Right ventricle myocardium superior (tissue), 1 donor: ENCODE measurements around the gene ZNF90. TPM values are rescaled to one million over a fixed set of nuclear protein-coding genes. Genes with fewer than 3 reads are reported as not detected.
A peak's percentile ranks its signal among the peaks of the same experiment; 100 is the strongest.
"Not testable (repeated sequence)": the region's sequence is repeated elsewhere in the genome, so short reads cannot be mapped to it uniquely, and the experiment has no call there.

Experiments
- ATAC-seq: fragments of 200-7000 bp; cut with Tn5 transposase; one replicate; pipeline ENCODE4 v1.9.1; 2020; ENCODE audit warnings: mild to moderate bottlenecking; ENCODE audit not compliant: poor library complexity
- DNase-seq: peaks from one replicate; pipeline ENCODE4 v3.0.0-alpha.2; 2020
- intact Hi-C: fragments of 100-400 bp; cut with DNase I; formaldehyde crosslinking; loops from one replicate; pipeline ENCODE4 v1.11.2; 2022
- total RNA-seq: library from RNA; stranded (reverse); fragmentation: NEBNext Ultra II Directional; extraction: Animal tissue kit (Norgen Biotek cat#: 25700); gene quantifications from one replicate; pipeline ENCODE4 v1.2.1, GENCODE V29; 2021
- donor health status: DM: no; HTN: yes; CAD: no; lungs with severe emphysema.

Gene ZNF90
- total RNA-seq, 1 donor from 2014 or later, result 1.00 TPM

- ATAC-seq, intact Hi-C loops, DNase-seq: not testable (repeated sequence)
Observed at GRCh38 chr19:20082232-20082833, 4.5 kb downstream of the ZNF90 start.

DNA sequence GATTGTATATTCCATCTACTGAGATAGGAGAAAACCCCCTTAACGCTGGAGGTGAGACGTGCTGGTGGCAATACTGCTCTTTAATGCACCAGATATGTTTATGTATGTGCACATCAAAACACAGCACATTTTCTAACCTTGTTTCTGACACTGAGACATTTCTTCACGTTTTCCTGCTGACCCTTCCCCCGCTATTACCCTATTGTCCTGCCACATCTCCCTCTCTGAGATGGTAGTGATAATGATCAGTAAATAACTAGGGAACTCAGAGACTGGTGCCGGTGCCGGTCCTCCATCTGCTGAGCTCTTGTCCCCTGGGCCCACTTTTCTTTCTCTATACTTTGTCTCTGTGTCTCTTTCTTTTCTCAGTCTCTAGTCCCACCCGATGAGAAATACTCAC lies 5.1 kb downstream of the ZNF90 start:
- DNase-seq, intact Hi-C loops, ATAC-seq: not testable (repeated sequence)

DNA sequence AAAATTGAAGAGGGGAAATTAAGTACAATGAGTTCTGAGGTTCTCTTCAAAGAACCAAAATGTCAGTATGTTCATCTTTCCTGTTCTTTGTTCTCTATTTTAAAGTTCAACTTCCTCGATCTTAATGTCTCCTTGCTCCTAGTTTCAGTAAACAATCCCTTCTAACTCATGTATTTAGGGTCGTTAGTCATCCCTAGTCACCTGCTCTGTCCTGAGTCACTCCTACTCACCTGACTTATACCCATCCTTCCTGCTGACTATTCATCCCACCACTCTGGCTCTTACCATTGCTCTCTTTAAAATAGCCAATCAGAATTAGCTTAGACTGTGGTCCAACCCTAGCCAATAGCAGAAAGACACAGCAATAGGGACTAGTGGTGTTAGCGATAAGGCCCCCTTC lies 24.3 kb downstream of the ZNF90 start:
- no peak for ATAC-seq
- intact Hi-C loops, result no loop called here
- DNase-seq, result no peak

- ATAC-seq, result no peak
Observed at GRCh38 chr19:20103091-20103740, 25.4 kb downstream of the ZNF90 start.

DNA sequence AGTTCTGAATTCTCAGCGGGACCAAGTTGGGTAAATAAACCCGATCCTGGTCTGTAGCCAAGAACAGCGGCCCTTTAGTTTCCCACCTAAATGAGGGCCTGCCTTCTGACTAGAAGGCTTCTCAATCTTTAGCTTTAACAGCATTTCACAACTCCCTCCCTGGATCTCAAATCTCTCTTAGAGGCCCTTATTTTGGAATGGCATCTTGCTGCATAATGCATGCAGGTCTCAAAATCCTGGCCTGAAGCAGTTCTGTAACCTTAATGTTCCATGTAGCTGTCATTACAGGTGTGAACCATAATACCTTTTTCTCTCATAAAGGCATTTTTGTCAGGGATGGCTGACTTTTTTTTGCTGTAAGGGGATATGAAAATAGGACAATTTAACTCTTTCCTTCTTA lies 29.5 kb downstream of the ZNF90 start:
- no peak for DNase-seq
- no peak for ATAC-seq
- intact Hi-C loops, result no loop called here

More at GRCh38 chr19:20103091-20103740, 25.4 kb downstream of the ZNF90 start:
- intact Hi-C loops, result no loop called here
- DNase-seq, result no peak

- intact Hi-C loops, DNase-seq, ATAC-seq: not testable (repeated sequence)
Observed at GRCh38 chr19:20118064-20118839, 40.5 kb downstream of the ZNF90 start.

DNA sequence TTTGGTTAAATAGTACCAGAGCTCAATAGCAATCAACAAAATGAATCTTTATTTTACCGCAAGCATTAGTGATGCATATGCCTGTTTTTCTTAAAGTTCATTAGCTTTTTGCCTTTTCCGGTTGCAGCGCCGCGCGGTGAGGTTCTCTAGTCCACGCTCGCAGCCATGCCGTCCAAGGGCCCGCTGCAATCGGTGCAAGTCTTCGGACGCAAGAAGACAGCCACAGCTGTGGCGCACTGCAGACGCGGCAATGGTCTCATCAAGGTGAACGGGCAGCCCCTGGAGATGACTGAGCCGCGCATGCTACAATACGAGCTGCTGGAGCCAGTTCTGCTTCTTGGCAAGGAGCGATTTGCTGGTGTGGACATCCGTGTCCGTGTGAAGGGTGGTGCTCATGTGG lies 47.1 kb downstream of the ZNF90 start:
- DNase-seq (no peak), ATAC-seq (no peak)
- intact Hi-C loops, result no loop called here

GRCh38 chr19:20132933-20133332 lies 55.1 kb downstream of the ZNF90 start:
- intact Hi-C loops, ATAC-seq, DNase-seq: not testable (repeated sequence)

- intact Hi-C loops, DNase-seq, ATAC-seq: not testable (repeated sequence)
Observed at GRCh38 chr19:20137714-20138113, 59.9 kb downstream of the ZNF90 start.

GRCh38 chr19:20151617-20152145 lies 73.9 kb downstream of the ZNF90 start:
- ATAC-seq, result no peak
- intact Hi-C loops, result no loop called here

GRCh38 chr19:20152506-20152905 lies 74.7 kb downstream of the ZNF90 start:
- DNase-seq, intact Hi-C loops, ATAC-seq: not testable (repeated sequence)

More at GRCh38 chr19:20151617-20152145, 73.9 kb downstream of the ZNF90 start:
- DNase-seq, result no peak

GRCh38 chr19:20153281-20153680 lies 75.5 kb downstream of the ZNF90 start:
- DNase-seq (no peak), ATAC-seq (no peak)
- intact Hi-C loops, result no loop called here

GRCh38 chr19:20154636-20155035 lies 76.8 kb downstream of the ZNF90 start:
- intact Hi-C loops, result no loop called here
- no peak for ATAC-seq
- DNase-seq, result no peak

DNA sequence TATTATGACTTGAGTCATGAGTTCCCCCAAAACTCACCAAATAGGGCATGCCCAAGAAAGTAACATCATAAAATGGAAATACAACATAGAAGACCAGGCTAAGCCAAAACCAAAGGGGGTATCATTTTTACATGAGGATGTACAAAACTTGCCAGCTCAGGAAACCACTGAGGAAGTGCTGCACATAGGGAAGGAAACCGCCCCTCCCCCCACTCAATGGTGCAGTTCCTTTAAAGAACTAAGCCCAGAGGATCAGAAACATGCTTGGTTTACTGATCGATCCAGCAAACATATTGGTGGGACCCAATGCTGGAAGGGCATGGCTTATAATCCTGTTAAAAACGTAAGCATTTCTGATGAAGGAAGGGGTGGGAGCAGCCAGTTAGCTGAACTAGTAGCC lies 85.0 kb downstream of the ZNF90 start:
- ATAC-seq (no peak), DNase-seq (no peak)
- intact Hi-C loops, result no loop called here

DNA sequence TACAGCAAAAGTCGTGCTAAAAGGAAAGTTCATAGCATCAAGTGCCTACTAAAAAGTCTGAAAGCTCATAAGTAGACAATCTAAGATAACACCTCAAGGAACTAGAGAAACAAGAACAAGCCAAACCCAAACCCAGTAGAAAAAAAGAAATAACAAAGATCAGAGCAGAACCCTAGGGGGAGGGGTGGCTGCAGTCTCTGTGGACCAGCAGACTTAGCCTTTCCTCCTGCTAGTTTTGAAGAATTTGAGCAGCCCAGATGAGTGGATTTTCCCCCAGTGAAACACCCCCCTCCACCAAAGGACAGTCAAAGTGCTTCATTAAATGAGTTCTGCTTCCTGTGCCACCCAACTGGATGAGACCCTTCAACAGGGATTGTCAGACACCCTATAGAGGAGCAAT lies 86.7 kb downstream of the ZNF90 start:
- intact Hi-C loops, result no loop called here
- ATAC-seq, result no peak
- no peak for DNase-seq

DNA sequence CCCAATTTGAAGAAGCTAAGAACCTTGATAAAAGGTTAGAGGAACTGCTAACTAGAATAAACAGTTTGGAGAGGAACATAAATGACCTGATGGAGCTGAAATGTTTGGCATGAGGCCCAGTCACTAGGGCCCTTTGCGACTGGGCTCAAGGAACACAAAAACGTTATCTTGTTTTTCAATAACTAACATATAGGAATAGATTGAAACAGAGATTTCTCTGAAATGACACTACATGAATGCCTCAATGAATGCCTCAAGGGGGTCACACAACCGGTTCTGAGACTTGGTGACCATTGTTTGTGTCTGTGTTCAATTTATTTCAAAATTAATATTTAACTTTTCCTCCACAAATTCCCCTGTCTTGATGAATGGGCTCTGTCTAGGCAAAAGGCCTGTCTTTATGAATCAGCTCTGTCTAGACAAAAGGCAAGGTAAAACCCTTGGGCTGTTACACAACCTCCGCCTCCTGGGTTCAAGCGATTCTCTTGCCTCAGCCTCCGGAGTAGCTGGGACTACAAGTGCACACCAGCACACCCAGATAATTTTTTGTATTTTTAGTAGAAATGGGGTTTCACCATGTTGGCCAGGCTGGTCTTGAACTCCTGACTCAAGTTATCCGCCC lies 88.3 kb downstream of the ZNF90 start:
- DNase-seq (no peak), ATAC-seq (no peak)
- intact Hi-C loops, result no loop called here

GRCh38 chr19:20167020-20167644 lies 89.3 kb downstream of the ZNF90 start, which contains the start of gene ZNF486:
Gene ZNF486, plus strand, starts transcription at chr19:20167214. Its CDS starts 117 bp downstream, at chr19:20167331.
- ATAC-seq, result peak; percentile 99
- intact Hi-C loops, result no loop called here
- DNase-seq, result peak; percentile 97

- intact Hi-C loops, result no loop called here
- DNase-seq (no peak), ATAC-seq (no peak)
Observed at GRCh38 chr19:20167651-20168122, 89.9 kb downstream of the ZNF90 start.
